ENCODE results near the gene SLC44A5.

GRCh38 chr1:75643460-75643859, 32.5 kb upstream of the SLC44A5 start:
- TF ChIP-seq MYC (IDR thresholded peaks at IDR 0.05; ENCODE audit: insufficient read depth, insufficient read length, insufficient replicate concordance, low read length, severe bottlenecking) (no peak), SUZ12 (IDR thresholded peaks at IDR 0.05; ENCODE audit: unreplicated experiment) (no peak), BCL11A (IDR thresholded peaks at IDR 0.05; ENCODE audit: low read depth, low read length) (no peak)
- TF ChIP-seq, protein P1, sequence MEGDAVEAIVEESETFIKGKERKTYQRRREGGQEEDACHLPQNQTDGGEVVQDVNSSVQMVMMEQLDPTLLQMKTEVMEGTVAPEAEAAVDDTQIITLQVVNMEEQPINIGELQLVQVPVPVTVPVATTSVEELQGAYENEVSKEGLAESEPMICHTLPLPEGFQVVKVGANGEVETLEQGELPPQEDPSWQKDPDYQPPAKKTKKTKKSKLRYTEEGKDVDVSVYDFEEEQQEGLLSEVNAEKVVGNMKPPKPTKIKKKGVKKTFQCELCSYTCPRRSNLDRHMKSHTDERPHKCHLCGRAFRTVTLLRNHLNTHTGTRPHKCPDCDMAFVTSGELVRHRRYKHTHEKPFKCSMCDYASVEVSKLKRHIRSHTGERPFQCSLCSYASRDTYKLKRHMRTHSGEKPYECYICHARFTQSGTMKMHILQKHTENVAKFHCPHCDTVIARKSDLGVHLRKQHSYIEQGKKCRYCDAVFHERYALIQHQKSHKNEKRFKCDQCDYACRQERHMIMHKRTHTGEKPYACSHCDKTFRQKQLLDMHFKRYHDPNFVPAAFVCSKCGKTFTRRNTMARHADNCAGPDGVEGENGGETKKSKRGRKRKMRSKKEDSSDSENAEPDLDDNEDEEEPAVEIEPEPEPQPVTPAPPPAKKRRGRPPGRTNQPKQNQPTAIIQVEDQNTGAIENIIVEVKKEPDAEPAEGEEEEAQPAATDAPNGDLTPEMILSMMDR (IDR thresholded peaks at IDR 0.05 in 2 of 3, conservative IDR thresholded peaks at IDR 0.05 in 1 of 3; ENCODE audit: control insufficient read depth in 2 of 3, extremely low read depth in 1 of 3, insufficient read depth in 1 of 3, low read depth in 3 of 3, low read length in 3 of 3) = no peak

All from GM12878 (cell line).